ENCODE results near the gene FAM53A. TPM values are rescaled to one million over a fixed set of nuclear protein-coding genes. Genes with fewer than 3 reads are reported as not detected.

Gene FAM53A
- total RNA-seq, 1 experiment from 2014 or later = 1.6 TPM

DNA sequence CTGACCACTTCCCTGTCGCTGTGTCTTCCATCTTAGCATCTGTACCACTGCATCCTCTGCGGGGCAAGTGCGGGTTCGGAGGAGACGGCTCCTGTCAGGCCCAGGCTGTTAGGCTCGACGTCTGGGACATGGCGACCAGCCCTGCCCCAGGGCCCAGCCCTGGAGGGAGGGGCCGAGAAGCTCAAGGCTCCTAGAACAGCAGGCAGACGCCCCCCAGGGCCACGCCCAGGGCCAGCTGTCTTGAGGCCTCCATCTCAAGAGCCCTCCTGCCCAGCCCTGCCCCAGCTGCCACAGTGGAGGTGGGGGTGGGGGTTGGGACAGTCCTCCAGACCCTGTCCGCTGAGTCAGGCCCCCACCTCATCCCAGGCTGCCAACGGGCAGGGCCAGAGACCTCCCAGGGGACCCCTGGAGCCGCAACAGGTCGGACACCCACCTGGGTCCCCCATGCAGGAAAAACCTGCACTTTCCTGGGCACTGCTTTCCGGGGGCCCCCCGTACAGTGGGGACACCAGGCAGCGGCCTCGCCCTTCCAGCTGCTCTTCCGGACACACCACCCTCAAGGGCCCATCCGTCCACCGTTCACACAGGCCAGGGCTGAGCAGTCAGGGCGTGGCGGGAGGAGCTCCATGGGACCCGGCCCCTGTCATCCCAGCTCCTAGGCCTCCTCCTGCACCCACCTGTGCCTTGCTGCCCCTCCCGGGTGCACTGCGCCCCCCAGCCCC, 83.1 kb downstream of the FAM53A start:
- ChIA-PET CTCF (no interaction called here), POLR2A (ENCODE audit: low non-redundant PET) (no interaction called here)
- intact Hi-C loops (cut with micrococcal nuclease; ENCODE audit: unreplicated experiment) = no loop called here
- TF ChIP-seq, protein P1, sequence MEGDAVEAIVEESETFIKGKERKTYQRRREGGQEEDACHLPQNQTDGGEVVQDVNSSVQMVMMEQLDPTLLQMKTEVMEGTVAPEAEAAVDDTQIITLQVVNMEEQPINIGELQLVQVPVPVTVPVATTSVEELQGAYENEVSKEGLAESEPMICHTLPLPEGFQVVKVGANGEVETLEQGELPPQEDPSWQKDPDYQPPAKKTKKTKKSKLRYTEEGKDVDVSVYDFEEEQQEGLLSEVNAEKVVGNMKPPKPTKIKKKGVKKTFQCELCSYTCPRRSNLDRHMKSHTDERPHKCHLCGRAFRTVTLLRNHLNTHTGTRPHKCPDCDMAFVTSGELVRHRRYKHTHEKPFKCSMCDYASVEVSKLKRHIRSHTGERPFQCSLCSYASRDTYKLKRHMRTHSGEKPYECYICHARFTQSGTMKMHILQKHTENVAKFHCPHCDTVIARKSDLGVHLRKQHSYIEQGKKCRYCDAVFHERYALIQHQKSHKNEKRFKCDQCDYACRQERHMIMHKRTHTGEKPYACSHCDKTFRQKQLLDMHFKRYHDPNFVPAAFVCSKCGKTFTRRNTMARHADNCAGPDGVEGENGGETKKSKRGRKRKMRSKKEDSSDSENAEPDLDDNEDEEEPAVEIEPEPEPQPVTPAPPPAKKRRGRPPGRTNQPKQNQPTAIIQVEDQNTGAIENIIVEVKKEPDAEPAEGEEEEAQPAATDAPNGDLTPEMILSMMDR (conservative IDR thresholded peaks at IDR 0.05; ENCODE audit: low read depth, low read length) = no peak
- TF ChIP-seq EZH2 (IDR thresholded peaks at IDR 0.05; ENCODE audit: borderline replicate concordance, low read depth, low read length, poor library complexity, severe bottlenecking) = no peak
- H3K4me3 ChIP-seq (ENCODE audit: low read depth, low read length, poor library complexity, severe bottlenecking) = no peak overlapping the region
- no peaks in the 10 kb centered on the region for H3K36me3 ChIP-seq (ENCODE audit: insufficient read depth, low read length, poor library complexity, severe bottlenecking)
- H3K27me3 ChIP-seq (replicated peaks; ENCODE audit: insufficient read depth, low read depth, low read length, poor library complexity) = peaks cover 26% of the 10 kb centered on the region
- no peak overlapping the region for H3K27ac ChIP-seq (ENCODE audit: low read depth, low read length, poor library complexity, severe bottlenecking)
- no TSS peak for BruUV-seq (replicated peaks)
- H3K9me3 ChIP-seq (ENCODE audit: low read depth, low read length, poor library complexity, severe bottlenecking) = no peaks in the 10 kb centered on the region
- no peaks in the 10 kb centered on the region for H3K4me1 ChIP-seq (ENCODE audit: insufficient read depth, low read length, poor library complexity, severe bottlenecking)
- no peak for DNase-seq (ENCODE audit: low spot score)

DNA sequence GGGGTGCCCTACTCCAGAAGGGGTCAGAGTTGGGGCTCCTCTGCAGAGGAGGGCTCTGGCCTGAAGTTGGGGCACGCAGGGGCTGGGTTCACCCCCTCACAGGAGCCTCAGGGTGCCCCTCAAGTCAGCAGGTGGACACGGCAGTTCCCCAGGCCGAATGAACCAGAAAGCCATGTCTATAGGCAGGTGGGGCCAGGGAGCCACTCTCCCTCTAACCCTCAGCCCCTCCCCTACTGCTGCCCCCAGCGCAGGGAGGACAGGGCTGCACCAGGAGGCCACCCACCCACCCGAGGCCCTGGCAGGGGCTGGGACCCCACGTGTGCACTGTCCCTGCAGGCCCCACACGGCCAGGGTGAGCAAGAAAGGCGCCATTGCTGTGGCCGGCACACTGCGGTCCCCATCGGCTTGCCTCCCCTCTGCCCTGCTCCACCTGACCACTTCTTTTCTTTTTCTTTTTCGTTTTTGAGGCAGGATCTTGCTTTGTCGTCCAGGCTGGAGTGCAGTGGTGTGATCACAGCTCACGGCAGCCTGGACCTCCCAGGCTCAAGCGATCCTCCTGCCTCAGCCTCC, 83.8 kb downstream of the FAM53A start:
- intact Hi-C loops (cut with micrococcal nuclease; ENCODE audit: unreplicated experiment) = no loop called here
- H3K27ac ChIP-seq (ENCODE audit: low read depth, low read length, poor library complexity, severe bottlenecking) = no peak overlapping the region
- H3K4me3 ChIP-seq (ENCODE audit: low read depth, low read length, poor library complexity, severe bottlenecking) = no peak overlapping the region
- H3K4me1 ChIP-seq (ENCODE audit: insufficient read depth, low read length, poor library complexity, severe bottlenecking) = no peaks in the 10 kb centered on the region
- peaks cover 21% of the 10 kb centered on the region for H3K27me3 ChIP-seq (replicated peaks; ENCODE audit: insufficient read depth, low read depth, low read length, poor library complexity)
- no peak for TF ChIP-seq EZH2 (IDR thresholded peaks at IDR 0.05; ENCODE audit: borderline replicate concordance, low read depth, low read length, poor library complexity, severe bottlenecking)
- TF ChIP-seq, protein P1 (conservative IDR thresholded peaks at IDR 0.05; ENCODE audit: low read depth, low read length) = no peak
- ChIA-PET POLR2A (ENCODE audit: low non-redundant PET) (no interaction called here), CTCF (no interaction called here)
- H3K9me3 ChIP-seq (ENCODE audit: low read depth, low read length, poor library complexity, severe bottlenecking) = no peaks in the 10 kb centered on the region
- no TSS peak for BruUV-seq (replicated peaks)
- no peak for DNase-seq (ENCODE audit: low spot score)
- no peaks in the 10 kb centered on the region for H3K36me3 ChIP-seq (ENCODE audit: insufficient read depth, low read length, poor library complexity, severe bottlenecking)

DNA sequence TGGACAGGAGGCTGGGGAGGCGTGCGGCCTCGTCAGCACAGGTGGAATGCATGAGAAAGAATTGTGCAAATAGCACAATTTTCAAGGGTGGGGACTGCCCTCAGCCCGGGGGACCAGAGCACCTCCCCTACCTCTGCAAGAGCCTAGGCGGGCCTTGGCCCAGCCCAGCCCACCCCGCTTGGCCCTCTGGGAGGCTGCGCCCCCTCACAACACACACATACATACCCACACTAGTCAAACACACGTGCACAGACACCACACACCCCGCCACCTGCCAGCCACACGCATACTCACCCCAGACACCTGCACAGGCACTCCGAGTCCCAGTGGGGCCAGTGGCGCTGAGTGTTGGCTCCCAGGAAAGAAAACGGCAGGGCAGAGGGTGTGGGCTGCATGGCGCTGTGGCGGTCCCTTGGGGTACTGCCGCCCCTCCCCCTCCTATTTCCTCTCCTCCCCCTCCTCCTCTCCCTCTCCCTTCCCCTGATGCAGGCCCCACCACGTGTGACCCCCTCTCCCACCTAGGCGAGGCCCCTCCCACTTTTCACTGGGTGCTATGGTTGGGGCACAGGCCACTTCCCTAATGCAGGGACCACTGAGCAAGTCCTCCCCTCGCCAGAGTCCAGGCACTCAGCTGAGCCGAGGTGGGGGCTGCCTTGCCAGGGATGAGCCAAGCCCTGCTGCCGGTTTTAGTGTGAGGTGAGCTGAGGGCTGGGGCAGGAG, 84.5 kb downstream of the FAM53A start:
- CTCF ChIA-PET = no interaction called here
- TF ChIP-seq, protein P1 (conservative IDR thresholded peaks at IDR 0.05; ENCODE audit: low read depth, low read length) = no peak
- TF ChIP-seq EZH2 (IDR thresholded peaks at IDR 0.05; ENCODE audit: borderline replicate concordance, low read depth, low read length, poor library complexity, severe bottlenecking) = no peak
- intact Hi-C loops (cut with micrococcal nuclease; ENCODE audit: unreplicated experiment) = no loop called here
- Histone ChIP-seq H3K27me3 (replicated peaks; ENCODE audit: insufficient read depth, low read depth, low read length, poor library complexity) (peaks cover 14% of the 10 kb centered on the region), H3K4me1 (ENCODE audit: insufficient read depth, low read length, poor library complexity, severe bottlenecking) (no peaks in the 10 kb centered on the region), H3K36me3 (ENCODE audit: insufficient read depth, low read length, poor library complexity, severe bottlenecking) (no peaks in the 10 kb centered on the region), H3K27ac (ENCODE audit: low read depth, low read length, poor library complexity, severe bottlenecking) (no peak overlapping the region), H3K9me3 (ENCODE audit: low read depth, low read length, poor library complexity, severe bottlenecking) (no peaks in the 10 kb centered on the region), H3K4me3 (ENCODE audit: low read depth, low read length, poor library complexity, severe bottlenecking) (no peak overlapping the region)
- no TSS peak for BruUV-seq (replicated peaks)
- DNase-seq (ENCODE audit: low spot score) = no peak
- POLR2A ChIA-PET (ENCODE audit: low non-redundant PET) = no interaction called here
